Measurements from ENCODE around the gene TMED10. TPM values are rescaled to one million over a fixed set of nuclear protein-coding genes. Genes with fewer than 3 reads are reported as not detected.
A peak's percentile ranks its signal among the peaks of the same experiment; 100 is the strongest.
"Not testable (repeated sequence)": the region's sequence is repeated elsewhere in the genome, so short reads cannot be mapped to it uniquely, and the experiment has no call there.

Gene TMED10
- total RNA-seq, 1 donor from 2014 or later: 189 TPM

DNA sequence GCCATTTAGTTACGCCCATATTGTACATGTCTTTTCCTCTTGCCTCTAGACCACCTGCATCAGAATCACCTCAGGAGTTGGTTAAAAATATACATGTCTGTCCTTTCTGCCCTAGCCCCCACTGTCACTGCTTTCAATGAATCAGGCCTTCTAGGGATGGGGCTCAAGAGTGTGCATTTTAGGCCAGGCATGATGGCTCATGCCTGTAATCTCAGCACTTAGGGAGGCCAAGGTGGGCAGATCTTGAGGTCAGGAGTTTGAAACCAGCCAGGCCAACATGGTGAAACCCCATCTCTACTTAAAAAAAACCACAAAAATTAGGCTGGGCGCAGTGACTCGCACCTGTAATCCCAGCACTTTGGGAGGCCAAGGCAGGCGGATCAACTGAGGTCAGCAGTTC lies 13.6 kb upstream of the TMED10 start:
- DNase-seq: no peak

DNA sequence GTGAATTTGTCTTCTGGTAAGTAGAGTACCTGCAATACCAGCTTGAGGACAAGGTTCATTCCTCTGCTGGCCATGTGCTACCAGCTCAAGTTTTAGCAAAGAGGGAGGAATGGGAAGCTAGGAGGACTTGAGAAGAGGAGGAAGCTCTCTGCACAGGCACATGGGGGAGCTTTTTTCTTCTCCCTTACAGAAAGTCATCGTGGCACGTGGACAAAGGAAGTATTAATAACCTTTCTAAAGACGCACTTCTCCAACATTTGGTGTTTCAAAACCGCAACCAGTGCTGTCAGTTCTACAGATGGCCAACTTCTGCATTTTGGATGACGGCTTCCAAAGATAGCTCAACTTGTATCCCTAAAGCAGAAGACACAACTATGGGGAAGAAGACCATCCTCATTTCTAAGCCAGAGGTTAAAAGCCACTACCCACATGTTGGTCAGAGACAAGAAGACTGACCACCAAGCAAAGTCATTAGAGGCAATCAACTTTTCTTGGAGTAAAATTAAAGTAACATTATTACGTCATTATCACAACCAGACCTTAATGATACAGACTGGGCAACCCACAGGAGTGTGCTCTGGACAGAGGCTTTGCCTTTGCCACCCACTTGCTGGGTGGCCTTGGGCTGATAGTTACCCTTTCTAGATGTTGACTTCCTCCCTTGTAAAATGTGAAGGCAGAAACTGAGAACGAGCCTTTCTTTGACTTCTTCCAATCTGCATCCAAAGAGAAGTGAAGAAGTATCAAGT lies 12.3 kb upstream of the TMED10 start:
- DNase-seq: no peak

DNA sequence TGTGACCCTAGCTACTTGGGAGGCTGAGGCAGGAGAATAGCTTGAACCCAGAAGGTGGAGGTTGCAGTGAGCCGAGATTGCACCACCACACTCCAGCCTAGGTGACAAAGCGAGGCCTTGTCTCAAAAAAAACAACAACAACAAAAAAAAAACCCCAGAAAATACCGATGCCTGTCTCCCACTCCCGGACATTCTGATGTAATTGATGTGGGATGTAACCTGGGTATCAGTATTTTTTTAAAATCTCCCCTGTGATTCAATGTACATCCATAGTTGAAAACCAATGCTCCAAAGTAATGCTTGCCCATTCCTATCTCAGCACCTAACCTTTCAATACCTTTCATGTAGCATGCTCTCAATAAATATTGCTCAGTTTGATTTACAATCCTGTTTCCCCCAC lies 11.7 kb upstream of the TMED10 start:
- DNase-seq: no peak

DNA sequence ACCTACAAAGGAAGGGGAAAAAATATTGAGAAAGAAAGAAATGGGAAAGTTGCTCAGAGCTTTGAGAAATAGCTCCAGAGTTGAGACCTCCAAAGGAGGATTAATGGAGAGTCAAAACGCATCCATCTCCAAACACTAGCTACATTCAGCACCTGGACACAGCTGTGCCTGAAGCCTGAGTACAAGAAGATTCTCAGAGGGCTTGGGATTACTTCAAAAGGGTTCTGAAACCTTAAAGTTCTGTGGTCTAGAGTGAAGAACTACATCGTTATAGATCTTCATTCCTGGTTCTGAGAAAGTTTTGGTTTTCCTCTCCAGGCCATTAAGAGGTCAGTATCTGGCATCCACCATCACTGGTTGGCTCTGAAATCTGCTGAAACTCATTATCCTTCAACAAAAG lies 10.5 kb upstream of the TMED10 start:
- no peak for DNase-seq

DNA sequence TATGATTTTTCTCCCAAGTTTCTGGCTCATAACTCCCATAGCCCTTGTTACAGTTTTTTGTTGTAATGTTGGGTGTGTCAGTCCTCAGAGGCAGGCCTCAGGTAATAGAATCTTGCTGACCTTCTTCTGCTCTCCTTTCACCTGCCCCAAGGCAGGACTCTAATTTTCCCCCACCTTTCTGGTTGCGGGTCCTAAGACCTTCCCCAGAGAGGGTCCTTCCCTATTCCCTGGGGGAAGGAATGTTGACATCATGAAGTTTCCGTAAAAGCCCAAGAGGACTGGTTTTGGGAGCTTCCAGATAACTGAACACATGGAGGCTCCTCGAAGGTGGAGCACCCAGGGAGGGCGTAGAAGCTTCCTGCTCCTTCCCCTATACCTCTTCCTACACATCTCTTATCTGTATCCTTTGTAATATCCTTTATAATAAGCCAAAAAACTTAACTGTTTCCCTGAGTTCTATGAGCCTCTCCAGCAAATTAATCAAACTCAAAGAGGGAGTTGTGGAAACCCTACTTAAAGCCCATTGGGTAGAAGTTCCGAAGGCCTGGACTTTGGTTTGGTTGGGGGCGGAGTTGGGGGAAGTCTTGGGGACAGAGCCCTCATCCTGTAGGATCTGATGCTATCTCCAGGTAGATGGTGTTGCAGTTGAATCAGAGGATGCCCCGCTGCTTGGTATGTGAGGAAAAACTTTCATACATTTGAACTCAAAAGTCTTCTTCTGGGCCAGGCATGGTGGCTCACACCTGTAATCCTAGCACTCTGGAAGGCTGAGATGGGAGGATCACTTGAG lies 9.0 kb upstream of the TMED10 start:
- no peak for DNase-seq

DNA sequence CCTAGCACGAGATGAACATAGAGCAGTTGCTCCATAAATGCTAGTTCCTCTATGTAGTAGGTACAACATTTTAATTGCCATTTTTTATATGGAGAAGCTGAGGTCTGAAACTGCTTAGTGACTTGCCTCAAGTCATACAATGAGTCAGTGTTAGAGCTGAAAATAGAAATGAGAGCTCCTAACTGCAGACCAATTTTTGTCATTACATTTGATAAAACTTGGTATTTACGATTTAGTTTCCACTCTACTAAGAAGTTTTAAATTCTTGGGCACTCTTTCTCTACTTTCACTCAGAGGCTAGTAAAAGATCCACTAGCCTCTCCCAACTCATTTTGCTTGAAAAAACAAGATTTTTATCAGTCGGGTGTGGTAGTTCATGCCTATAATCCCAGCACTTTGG lies 8.1 kb upstream of the TMED10 start:
- DNase-seq: no peak

DNA sequence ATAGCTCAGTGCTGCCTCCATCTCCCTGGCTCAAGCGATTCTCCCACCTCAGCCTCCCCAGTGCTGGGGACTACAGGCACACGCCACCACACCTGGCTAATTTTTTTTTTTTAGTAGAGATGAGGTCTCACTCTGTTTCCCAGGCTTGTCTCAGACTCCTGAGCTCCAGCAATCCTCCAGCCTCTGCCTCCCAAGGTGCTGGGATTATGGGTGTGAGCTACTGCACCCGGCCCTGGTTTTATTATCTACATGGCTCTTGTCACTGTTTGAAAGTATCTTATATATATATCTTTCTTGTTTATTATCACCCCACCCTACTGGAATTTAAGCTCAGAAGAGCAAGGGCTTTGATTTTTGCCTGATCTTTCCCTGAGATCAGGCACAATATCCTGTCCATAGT lies 7.6 kb upstream of the TMED10 start:
- DNase-seq: no peak

DNA sequence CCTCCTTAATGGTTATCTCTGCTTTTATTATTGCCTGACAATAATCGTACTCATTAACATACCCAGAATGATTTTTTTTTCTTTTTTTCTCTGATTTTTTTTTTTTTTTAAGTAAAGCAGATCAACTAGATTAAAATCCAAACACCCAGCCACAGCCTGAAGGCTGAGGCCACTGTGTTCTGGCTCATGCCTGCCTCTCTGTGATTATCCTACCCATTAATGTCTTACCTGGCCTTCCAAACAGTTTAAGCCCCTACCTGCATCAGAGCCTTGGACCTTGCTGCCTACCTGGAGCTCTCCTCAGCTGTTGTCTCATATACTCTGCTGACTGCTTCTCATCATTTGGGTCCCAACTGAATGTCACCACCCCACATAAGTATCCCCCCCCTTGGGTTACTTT lies 6.8 kb upstream of the TMED10 start:
- DNase-seq: no peak

DNA sequence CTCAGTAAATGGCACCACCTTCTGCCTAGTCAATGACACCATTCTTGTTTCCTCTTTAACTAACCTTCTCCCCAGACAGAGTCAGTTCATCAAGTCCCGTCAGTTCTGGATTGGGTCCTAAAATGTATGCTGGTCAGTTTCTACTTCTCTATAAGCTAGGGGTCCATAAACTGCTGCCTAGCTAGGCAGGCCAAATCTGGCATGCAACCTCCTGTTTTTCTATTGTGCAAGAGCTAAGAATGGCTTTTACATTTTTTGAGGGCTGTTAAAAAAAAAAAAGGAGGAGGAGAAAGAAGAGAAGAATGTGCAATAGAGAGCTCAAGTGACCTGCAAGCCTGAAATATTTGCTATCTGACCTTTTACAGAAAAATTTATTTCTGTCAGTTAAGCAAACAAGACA lies 6.4 kb upstream of the TMED10 start:
- DNase-seq: no peak

DNA sequence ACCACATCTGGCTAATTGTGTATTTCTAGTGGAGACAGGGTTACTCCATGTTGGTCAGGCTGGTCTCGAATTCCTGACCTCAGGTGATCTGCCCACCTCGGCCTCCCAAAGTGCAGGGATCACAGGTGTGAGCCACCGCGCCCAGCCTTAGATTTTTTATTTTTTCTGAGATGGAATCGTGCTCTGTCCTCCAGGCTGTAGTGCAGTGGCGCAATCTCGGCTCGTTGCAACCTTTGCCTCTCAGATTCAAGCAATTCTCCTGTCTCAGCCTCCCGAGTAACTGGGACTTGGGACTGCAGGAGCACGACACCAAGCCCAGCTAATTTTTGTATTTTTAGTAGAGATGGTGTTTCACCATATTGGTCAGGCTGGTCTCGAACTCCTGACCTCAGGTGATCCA lies 5.8 kb upstream of the TMED10 start:
- not testable (repeated sequence) for DNase-seq

DNA sequence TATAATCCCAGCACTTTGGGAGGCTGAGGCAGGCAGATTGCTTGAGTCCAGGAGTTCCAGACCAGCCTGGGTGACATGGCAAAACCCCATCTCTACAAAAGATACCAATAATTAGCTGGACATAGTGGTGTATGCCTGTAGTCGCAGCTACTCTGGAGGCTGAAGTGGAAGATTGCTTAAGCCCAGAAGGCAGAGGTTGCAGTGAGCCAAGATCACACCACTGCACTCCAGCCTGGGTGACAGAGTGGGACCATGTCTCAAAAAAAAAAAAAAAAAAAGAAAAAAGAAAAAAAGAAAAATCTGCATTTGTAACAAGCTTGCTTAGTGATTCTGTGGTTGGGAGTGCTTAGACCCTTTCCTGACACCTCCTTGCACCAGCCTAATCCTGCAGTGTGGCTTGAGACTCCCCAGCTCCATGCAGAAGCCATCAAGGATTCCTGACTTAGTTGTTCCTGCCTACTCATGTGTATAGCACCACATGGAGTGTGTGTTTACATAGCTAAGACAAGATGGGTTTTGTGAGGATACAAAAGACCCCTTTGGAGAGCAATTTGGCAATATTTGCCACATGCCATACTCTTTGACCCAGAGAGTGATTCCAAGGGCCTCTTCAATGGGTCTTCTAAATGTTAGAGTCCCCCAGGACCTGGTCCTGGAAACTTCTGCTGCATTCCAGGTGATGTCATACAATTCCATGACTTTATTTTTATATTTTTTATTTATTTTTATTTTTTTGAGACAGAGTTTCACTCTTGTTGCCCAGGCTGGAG lies 5.1 kb upstream of the TMED10 start:
- DNase-seq: no peak

DNA sequence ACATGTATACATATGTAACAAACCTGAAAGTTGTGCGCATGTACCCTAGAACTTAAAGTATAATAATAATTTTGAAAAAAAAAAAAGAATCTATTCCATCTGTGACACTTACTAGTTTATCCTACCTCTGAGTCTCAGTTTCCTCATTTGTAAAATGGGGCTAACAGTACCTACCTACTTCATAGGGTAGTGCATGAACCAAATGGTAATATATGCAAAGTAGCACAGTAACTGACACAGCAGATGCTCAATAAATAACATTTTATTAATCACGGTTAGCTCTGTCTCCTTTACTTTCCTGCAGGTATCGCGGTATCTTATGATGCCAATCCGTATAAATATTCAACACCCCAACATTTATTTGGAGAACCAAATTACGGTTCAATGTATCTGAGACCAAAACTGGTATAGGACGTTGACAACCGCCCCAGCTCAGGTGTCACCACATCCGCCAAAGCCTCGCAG lies 703 bp downstream of the TMED10 start:
- peak; percentile 19 for DNase-seq

DNA sequence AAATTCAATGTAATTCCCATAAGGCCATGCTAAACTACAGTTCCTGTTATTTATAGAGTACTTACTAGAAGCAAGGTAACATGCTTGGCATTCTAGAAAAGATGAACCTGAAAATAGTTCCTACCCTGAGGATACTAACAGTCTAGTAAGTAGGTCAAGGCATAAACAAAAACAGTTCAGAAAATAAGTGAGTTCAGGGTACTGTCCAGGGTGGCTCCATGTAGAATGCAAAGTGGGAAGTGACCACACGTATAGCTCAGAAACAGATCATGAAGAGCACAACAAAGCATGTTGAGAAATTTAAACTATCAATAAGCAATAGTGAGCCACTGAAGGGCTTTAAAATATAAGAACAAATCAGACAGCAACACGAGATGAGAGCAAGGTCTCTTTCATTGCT lies 2.3 kb downstream of the TMED10 start:
- no peak for DNase-seq

DNA sequence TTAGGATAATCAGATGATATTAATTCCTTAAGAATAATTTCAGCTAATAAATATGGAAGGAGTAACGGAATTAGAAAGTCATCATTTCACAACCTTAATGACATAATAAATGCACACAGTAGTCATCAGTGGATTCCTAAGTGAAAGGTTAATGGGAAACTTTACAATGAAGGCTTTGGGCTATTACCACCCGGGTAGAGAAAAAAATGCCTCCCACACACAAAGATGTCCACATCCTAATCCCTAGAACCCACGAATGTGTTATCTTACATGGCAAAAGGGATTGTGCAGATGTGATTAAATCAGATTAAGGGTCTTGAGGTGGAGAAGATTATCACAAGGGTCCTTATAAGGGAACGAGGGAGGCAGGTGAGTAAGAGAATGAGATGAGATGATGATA lies 5.6 kb downstream of the TMED10 start:
- no peak for DNase-seq

DNA sequence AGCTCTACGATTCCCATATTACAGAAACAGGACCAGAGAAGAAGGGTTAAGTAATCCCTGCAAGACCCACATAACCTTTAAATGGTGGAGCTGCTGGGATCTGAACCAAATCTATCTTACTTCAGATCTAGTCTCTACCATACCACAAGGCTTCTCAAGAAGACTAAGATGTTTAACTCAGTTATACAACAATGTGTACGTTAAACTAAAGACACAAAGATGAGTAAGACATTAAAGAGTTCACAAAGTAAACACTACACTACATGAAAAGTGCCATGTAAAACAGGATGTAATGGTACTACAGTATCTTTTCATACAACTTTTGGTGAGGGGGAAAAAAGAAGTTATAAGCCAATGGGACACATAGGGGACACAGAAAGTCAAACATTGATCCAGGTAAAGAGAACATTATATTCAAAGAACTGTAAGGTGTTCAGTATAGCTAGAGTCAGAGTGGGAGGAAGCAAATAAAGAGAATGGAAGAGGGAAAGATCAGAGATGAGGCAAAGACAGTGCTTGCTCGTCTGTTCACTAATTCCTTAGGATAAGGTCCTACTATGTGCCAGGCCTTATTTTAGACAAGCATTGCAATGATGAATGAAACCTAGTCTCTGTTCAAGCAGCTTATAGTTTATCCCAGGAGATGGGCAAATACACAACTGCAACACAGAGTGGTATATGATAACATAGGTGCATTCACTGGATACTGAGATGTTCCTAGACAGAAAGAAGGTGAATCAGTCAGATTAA lies 7.7 kb downstream of the TMED10 start:
- no peak for DNase-seq

DNA sequence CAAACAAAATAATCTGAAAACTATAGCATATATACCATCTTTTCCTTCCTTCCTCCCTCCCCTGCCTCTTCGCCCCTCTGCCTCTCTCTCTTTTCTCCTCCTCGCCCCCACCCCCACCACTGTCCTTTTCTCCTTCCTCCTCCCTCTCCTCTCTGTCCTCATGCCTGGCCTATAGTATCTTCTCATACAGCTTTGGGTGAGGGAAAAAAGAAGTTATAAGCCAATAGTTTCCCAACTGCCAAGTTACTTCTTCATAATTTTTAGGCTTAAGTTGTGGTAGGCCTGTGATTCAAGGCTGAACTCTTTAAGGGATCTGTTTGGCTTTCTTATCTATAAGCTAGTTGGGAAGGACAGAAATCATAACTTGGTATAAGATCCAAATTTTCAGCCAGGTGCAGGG lies 9.1 kb downstream of the TMED10 start:
- DNase-seq: no peak

DNA sequence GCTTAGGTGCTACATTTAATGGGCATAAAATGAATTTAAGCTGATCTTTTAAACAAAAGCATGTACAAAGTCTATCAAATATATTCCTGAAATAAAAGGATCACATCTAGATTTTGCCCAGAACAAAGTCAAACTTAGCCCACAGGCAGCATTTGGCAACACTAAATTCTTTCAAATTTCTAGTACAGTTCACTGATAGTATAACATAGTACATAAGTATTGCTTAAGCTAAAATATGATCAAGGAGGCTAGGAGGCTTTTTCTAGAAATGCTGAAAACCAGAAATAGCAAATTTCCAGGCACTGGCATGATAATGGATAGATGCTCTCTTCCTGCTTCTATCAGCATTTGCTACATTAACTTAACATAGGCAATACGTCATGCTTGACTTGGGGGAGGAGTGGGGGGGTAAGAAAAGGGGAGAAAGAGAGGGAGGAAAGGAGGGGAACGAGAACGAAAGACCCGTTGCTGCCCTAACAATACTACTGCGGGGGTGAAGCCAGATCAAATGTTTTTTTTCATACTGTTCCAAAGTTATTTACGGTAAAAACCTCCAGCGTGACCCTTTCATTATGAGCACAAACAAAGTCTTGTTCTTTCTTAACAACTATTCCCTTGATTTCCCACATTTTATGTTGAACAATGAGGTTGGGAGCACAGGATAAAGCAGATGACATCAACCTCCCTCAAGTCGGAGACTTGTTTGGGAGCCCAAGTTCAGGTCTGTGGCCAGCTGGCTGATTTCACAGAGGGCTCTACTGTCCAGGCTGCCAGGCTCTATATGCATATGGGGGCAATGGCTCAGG lies 10.6 kb downstream of the TMED10 start:
- DNase-seq: peak; percentile 64

DNA sequence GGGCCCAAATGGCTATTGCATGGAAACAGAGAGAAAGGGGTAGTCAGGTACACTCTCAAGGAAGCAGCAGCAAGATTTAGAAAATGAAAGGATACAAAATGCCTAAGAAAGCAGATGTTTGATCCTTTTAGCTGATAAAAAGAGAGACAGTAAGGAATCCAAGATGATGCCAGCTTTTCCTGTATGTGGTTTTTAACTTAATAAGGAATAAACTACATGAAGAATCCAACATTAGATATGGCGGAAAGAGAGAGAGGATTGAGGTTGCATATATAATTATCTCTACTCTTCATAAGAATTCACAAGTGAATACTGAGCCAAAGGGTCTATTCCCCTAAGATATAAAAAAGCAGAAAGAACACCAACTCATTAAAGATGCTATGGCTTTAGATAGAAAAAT lies 11.6 kb downstream of the TMED10 start:
- DNase-seq: no peak

DNA sequence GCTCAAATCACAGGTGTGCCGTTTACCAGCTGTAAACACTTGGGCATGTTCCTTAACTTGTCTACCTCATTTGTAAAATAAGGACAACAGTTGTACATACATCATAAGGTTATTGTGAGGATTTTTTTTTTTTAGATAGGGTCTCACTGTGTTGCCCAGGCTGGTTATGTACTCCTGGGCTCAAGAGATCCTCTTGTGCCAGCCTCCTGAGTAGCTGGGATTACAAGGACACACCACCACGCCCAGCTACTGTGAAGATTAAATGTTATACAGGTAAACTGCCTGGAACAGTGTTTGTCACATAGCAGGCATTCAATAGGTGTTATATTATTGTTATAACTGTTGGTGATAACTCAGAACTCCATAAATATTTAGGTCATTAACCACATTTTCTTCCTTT lies 12.7 kb downstream of the TMED10 start:
- no peak for DNase-seq

DNA sequence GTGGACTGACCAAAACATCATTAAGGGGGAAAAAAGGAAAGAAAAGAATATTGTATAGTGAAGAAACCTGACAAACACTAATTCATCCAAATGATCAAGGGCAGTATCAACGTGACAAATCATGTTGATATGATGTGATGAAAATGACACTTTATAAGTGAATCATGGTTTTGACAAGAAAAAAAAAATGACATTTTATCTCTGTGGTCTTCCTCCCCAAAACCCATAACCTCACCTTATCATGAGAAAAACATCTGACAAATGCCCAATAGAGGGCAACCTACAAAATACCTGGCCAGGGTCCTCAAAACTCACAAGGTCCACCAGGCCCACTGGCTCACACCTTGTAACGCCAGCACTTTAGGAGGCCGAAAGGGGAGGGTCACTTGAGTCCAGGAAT lies 13.8 kb downstream of the TMED10 start:
- no peak for DNase-seq

DNA sequence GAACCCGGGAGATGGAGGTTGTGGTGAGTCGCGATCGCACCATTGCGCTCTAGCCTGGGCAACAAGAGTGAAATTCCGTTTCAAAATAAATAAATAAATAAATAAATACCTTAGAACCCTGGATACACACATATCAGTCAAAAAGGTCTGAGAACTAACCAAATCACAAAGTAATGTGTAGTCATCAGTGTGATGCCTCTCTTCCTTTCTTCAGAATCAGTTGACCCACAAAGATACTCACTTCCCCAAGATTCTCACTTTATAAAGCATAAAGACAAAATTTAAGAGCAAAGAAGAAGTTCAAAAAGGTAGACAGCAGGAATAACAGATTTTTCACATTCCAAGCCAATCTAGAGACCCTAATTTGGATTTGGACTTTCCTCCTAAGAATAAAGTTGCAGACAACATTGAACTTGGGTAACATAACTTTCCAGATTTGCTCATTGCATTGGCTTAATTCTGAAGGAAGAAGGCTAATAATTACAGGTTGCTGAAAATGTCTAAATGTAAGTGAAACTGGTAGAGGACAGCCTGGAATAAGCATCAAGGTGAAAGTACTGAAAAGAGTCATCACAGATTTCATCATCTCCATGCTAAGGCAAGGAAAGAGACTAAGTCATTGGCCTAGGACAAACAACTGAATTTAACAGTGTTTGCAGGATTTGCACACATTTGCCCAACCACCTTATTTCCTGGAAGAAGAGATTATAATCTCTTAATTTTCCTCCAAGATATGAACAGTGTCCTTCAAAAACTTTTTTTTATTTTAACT lies 17.4 kb downstream of the TMED10 start:
- no peak for DNase-seq

Measured in tongue (tissue), 2 donors.